ENCODE results near the gene AHCTF1. TPM values are rescaled to one million over a fixed set of nuclear protein-coding genes. Genes with fewer than 3 reads are reported as not detected.
A peak's percentile ranks its signal among the peaks of the same experiment; 100 is the strongest.

The AHCTF1 gene
- polyA plus RNA-seq, 1 experiment = 6.1 TPM

- TF ChIP-seq CTCF (IDR thresholded peaks at IDR 0.05; ENCODE audit: insufficient read depth, low read depth, low read length) = peak; percentile 66
- no peak for DNase-seq (ENCODE audit: low read depth)
- CTCF ChIA-PET = interaction anchor here (0.7 to 1.6 kb wide), 3 partner anchors 11 to 64 kb away, joined by 3 to 6 read pairs (median 4); no protein-coding TSS in a partner anchor
Measured at GRCh38 chr1:246971090-246971721, 39.5 kb upstream of the AHCTF1 start.

GRCh38 chr1:246969621-246970020 is 37.9 kb upstream of the AHCTF1 start:
- TF ChIP-seq CTCF (IDR thresholded peaks at IDR 0.05; ENCODE audit: insufficient read depth, low read depth, low read length) = no peak
- Histone ChIP-seq H3K36me3 (ENCODE audit: control insufficient read depth, insufficient read depth, low read length) (no peaks in the 10 kb centered on the region), H3K4me3 (ENCODE audit: low read depth, low read length) (no peak overlapping the region), H3K27me3 (ENCODE audit: control insufficient read depth, insufficient read depth, low read length) (no peaks in the 10 kb centered on the region)
- ChIA-PET POLR2A (no interaction called here), CTCF (interaction anchor here (0.7 kb wide), 1 partner anchor 12 kb away, joined by 3 read pairs; no protein-coding TSS in a partner anchor)
- no peak for DNase-seq (ENCODE audit: low read depth)

More at GRCh38 chr1:246971090-246971721, 39.5 kb upstream of the AHCTF1 start:
- H3K36me3 ChIP-seq (ENCODE audit: control insufficient read depth, insufficient read depth, low read length) = no peaks in the 10 kb centered on the region
- no peaks in the 10 kb centered on the region for H3K27me3 ChIP-seq (ENCODE audit: control insufficient read depth, insufficient read depth, low read length)
- H3K4me3 ChIP-seq (ENCODE audit: low read depth, low read length) = no peak overlapping the region
- POLR2A ChIA-PET = no interaction called here

GRCh38 chr1:246966502-246966901 is 34.8 kb upstream of the AHCTF1 start:
- CTCF ChIA-PET = no interaction called here
- Histone ChIP-seq H3K36me3 (ENCODE audit: control insufficient read depth, insufficient read depth, low read length) (no peaks in the 10 kb centered on the region), H3K4me3 (ENCODE audit: low read depth, low read length) (no peak overlapping the region), H3K27me3 (ENCODE audit: control insufficient read depth, insufficient read depth, low read length) (no peaks in the 10 kb centered on the region)
- POLR2A ChIA-PET = no interaction called here
- DNase-seq (ENCODE audit: low read depth) = no peak
- no peak for TF ChIP-seq CTCF (IDR thresholded peaks at IDR 0.05; ENCODE audit: insufficient read depth, low read depth, low read length)

- TF ChIP-seq CTCF (IDR thresholded peaks at IDR 0.05; ENCODE audit: insufficient read depth, low read depth, low read length) = no peak
- H3K4me3 ChIP-seq (ENCODE audit: low read depth, low read length) = no peak overlapping the region
- CTCF ChIA-PET = interaction anchor here (0.6 to 1.4 kb wide), 2 partner anchors 11 to 638 kb away, joined by 3 to 4 read pairs; no protein-coding TSS in a partner anchor
- no peaks in the 10 kb centered on the region for H3K27me3 ChIP-seq (ENCODE audit: control insufficient read depth, insufficient read depth, low read length)
- H3K36me3 ChIP-seq (ENCODE audit: control insufficient read depth, insufficient read depth, low read length) = no peaks in the 10 kb centered on the region
- POLR2A ChIA-PET = no interaction called here
- no peak for DNase-seq (ENCODE audit: low read depth)
Measured at GRCh38 chr1:246959944-246960693, 28.4 kb upstream of the AHCTF1 start.

- POLR2A ChIA-PET = no interaction called here
- no peak for TF ChIP-seq CTCF (IDR thresholded peaks at IDR 0.05; ENCODE audit: insufficient read depth, low read depth, low read length)
- Histone ChIP-seq H3K4me3 (ENCODE audit: low read depth, low read length) (no peak overlapping the region), H3K27me3 (ENCODE audit: control insufficient read depth, insufficient read depth, low read length) (no peaks in the 10 kb centered on the region), H3K36me3 (ENCODE audit: control insufficient read depth, insufficient read depth, low read length) (no peaks in the 10 kb centered on the region)
- CTCF ChIA-PET = interaction anchor here (1.4 kb wide), 1 partner anchor 16 kb away, joined by 3 read pairs; no protein-coding TSS in a partner anchor
- DNase-seq (ENCODE audit: low read depth) = no peak
Measured at GRCh38 chr1:246954126-246954525, 22.4 kb upstream of the AHCTF1 start.

Measured in BJ (cell line).